PC-9 (cell line): ENCODE measurements around the gene LY86.

ENCODE experiments used
- EZH2 ChIP-seq: fragments of 200-600 bp; sonication (generic); IDR thresholded peaks from 2 replicates; pipeline ENCODE4 v1.8.0; 2017; ENCODE audit warnings: antibody characterized with exemption, low read depth
- TF ChIP-seq, protein P1 (sequence below): fragments of 200-600 bp; sonication (generic); conservative IDR thresholded peaks from 2 replicates; pipeline ENCODE4 v1.6.1; 2017; ENCODE audit warnings: mixed run types, antibody characterized with exemption, mild to moderate bottlenecking, moderate library complexity

GRCh38 chr6:6643398-6643797 lies 54.9 kb downstream of the LY86 start:
- TF ChIP-seq, protein P1, sequence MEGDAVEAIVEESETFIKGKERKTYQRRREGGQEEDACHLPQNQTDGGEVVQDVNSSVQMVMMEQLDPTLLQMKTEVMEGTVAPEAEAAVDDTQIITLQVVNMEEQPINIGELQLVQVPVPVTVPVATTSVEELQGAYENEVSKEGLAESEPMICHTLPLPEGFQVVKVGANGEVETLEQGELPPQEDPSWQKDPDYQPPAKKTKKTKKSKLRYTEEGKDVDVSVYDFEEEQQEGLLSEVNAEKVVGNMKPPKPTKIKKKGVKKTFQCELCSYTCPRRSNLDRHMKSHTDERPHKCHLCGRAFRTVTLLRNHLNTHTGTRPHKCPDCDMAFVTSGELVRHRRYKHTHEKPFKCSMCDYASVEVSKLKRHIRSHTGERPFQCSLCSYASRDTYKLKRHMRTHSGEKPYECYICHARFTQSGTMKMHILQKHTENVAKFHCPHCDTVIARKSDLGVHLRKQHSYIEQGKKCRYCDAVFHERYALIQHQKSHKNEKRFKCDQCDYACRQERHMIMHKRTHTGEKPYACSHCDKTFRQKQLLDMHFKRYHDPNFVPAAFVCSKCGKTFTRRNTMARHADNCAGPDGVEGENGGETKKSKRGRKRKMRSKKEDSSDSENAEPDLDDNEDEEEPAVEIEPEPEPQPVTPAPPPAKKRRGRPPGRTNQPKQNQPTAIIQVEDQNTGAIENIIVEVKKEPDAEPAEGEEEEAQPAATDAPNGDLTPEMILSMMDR: no peak
- no peak for TF ChIP-seq EZH2
